ENCODE results near the gene LRRC8C. TPM values are rescaled to one million over a fixed set of nuclear protein-coding genes. Genes with fewer than 3 reads are reported as not detected.

Gene LRRC8C
- total RNA-seq, 6 experiments from 2014 or later = 0.53 to 2.0 (median 1.2) TPM

GRCh38 chr1:89685461-89685860 is 52.5 kb downstream of the LRRC8C start:
- Histone ChIP-seq H3K9me3 (no peaks in the 10 kb centered on the region), H3K27ac (no peak overlapping the region), H3K4me1 (no peaks in the 10 kb centered on the region), H3K36me3 (no peaks in the 10 kb centered on the region), H3K4me3 (no peak overlapping the region), H3K27me3 (no peaks in the 10 kb centered on the region)
- DNase-seq = no peak
- no peak for ATAC-seq
- TF ChIP-seq POLR2A (IDR thresholded peaks at IDR 0.05) = no peak
- TF ChIP-seq, protein P1, sequence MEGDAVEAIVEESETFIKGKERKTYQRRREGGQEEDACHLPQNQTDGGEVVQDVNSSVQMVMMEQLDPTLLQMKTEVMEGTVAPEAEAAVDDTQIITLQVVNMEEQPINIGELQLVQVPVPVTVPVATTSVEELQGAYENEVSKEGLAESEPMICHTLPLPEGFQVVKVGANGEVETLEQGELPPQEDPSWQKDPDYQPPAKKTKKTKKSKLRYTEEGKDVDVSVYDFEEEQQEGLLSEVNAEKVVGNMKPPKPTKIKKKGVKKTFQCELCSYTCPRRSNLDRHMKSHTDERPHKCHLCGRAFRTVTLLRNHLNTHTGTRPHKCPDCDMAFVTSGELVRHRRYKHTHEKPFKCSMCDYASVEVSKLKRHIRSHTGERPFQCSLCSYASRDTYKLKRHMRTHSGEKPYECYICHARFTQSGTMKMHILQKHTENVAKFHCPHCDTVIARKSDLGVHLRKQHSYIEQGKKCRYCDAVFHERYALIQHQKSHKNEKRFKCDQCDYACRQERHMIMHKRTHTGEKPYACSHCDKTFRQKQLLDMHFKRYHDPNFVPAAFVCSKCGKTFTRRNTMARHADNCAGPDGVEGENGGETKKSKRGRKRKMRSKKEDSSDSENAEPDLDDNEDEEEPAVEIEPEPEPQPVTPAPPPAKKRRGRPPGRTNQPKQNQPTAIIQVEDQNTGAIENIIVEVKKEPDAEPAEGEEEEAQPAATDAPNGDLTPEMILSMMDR (IDR thresholded peaks at IDR 0.05) = no peak
- 72% methylated on average over 2 of the region's 2 CpGs for WGBS (ENCODE audit: insufficient coverage, low coverage, low lambda C conversion rate, missing lambda C conversion rate)
- intact Hi-C loops (cut with DNase I) = no loop called here

GRCh38 chr1:89686520-89686919 is 53.6 kb downstream of the LRRC8C start:
- H3K9me3 ChIP-seq = no peaks in the 10 kb centered on the region
- no peaks in the 10 kb centered on the region for H3K27me3 ChIP-seq
- TF ChIP-seq, protein P1 (IDR thresholded peaks at IDR 0.05) = no peak
- no peak for TF ChIP-seq POLR2A (IDR thresholded peaks at IDR 0.05)
- intact Hi-C loops (cut with DNase I) = no loop called here
- no peaks in the 10 kb centered on the region for H3K4me1 ChIP-seq
- H3K36me3 ChIP-seq = no peaks in the 10 kb centered on the region
- DNase-seq = no peak
- no peak overlapping the region for H3K27ac ChIP-seq
- ATAC-seq = no peak
- 84% methylated on average over 4 of the region's 5 CpGs for WGBS (ENCODE audit: insufficient coverage, low coverage, low lambda C conversion rate, missing lambda C conversion rate)
- H3K4me3 ChIP-seq = no peak overlapping the region

GRCh38 chr1:89687254-89687653 is 54.3 kb downstream of the LRRC8C start:
- intact Hi-C loops (cut with DNase I) = no loop called here
- H3K4me1 ChIP-seq = no peaks in the 10 kb centered on the region
- TF ChIP-seq, protein P1 (IDR thresholded peaks at IDR 0.05) = no peak
- no peak for TF ChIP-seq POLR2A (IDR thresholded peaks at IDR 0.05)
- H3K9me3 ChIP-seq = no peaks in the 10 kb centered on the region
- no peak overlapping the region for H3K4me3 ChIP-seq
- ATAC-seq = no peak
- H3K27me3 ChIP-seq = no peaks in the 10 kb centered on the region
- H3K27ac ChIP-seq = no peak overlapping the region
- H3K36me3 ChIP-seq = no peaks in the 10 kb centered on the region
- no peak for DNase-seq

DNA sequence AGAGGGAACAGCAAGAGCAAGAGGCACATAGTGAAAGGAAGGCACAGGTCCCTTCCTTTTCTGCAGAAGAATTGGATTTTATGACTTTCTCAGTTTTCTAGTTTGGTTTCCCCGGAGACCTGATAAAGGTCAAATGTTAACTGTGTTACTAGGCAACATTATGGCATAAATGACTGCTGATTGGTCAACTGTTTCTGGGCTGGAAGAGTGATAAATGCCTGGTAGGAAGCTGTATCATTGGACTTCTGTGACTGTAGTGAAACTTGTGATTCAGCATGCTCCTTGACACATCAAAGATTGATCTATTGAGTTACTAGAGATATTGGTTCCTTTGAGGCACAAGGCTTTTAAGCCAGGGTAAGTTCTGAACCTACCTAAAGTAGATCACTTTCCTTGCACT is 55.7 kb downstream of the LRRC8C start:
- no peak for DNase-seq
- intact Hi-C loops (cut with DNase I) = no loop called here
- 40% methylated on average over 1 of the region's 1 CpG for WGBS (ENCODE audit: insufficient coverage, low coverage, low lambda C conversion rate, missing lambda C conversion rate)
- no peak for TF ChIP-seq POLR2A (IDR thresholded peaks at IDR 0.05)
- TF ChIP-seq, protein P1 (IDR thresholded peaks at IDR 0.05) = no peak
- H3K4me3 ChIP-seq = no peak overlapping the region
- no peaks in the 10 kb centered on the region for H3K9me3 ChIP-seq
- H3K27me3 ChIP-seq = no peaks in the 10 kb centered on the region
- H3K4me1 ChIP-seq = no peaks in the 10 kb centered on the region
- H3K36me3 ChIP-seq = no peaks in the 10 kb centered on the region
- H3K27ac ChIP-seq = no peak overlapping the region
- no peak for ATAC-seq

- TF ChIP-seq POLR2A (IDR thresholded peaks at IDR 0.05) = no peak
- TF ChIP-seq, protein P1 (IDR thresholded peaks at IDR 0.05) = no peak
- Histone ChIP-seq H3K4me1 (no peaks in the 10 kb centered on the region), H3K4me3 (no peak overlapping the region), H3K27me3 (no peaks in the 10 kb centered on the region), H3K36me3 (no peaks in the 10 kb centered on the region), H3K27ac (no peak overlapping the region), H3K9me3 (no peaks in the 10 kb centered on the region)
- WGBS (ENCODE audit: insufficient coverage, low coverage, low lambda C conversion rate, missing lambda C conversion rate) = 48% methylated on average over 2 of the region's 3 CpGs
- DNase-seq (no peak), ATAC-seq (no peak)
- intact Hi-C loops (cut with DNase I) = no loop called here
Observed at GRCh38 chr1:89689234-89689633, 56.3 kb downstream of the LRRC8C start.

Measured in right lobe of liver (tissue), 6 donors.